Measurements from ENCODE around the gene UMOD.
A peak's percentile ranks its signal among the peaks of the same experiment; 100 is the strongest.

Gene UMOD

DNA sequence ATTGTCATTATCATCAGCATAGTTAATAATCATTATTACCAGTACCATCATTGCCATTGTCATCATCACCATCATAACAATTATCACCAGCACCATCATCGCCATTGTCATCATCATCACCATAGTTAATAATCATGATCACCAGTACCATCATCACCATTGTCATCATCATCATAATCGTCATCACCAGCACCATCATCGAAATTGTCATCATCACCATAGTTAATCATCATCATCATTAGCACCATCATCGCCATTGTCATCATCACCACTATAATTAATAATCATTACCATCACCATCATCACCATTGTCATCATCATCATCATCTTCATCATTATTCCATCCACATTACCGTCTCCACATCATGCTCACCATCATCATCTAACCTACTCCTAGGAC is 38.5 kb upstream of the UMOD start:
- H3K36me3 ChIP-seq (ENCODE audit: control insufficient read depth, insufficient read depth, low read length), result no peaks in the 10 kb centered on the region
- H2AFZ ChIP-seq, result no peak overlapping the region
- H3K9me3 ChIP-seq (ENCODE audit: control insufficient read depth, low read length), result no peaks in the 10 kb centered on the region
- no peaks in the 10 kb centered on the region for H3K27me3 ChIP-seq (ENCODE audit: control insufficient read depth, insufficient read depth, low read length)
- H3K4me3 ChIP-seq (ENCODE audit: low read depth, low read length), result no peak overlapping the region
- no peak overlapping the region for H3K9ac ChIP-seq
- H3K79me2 ChIP-seq, result no peaks in the 10 kb centered on the region
- TF ChIP-seq, protein P1, sequence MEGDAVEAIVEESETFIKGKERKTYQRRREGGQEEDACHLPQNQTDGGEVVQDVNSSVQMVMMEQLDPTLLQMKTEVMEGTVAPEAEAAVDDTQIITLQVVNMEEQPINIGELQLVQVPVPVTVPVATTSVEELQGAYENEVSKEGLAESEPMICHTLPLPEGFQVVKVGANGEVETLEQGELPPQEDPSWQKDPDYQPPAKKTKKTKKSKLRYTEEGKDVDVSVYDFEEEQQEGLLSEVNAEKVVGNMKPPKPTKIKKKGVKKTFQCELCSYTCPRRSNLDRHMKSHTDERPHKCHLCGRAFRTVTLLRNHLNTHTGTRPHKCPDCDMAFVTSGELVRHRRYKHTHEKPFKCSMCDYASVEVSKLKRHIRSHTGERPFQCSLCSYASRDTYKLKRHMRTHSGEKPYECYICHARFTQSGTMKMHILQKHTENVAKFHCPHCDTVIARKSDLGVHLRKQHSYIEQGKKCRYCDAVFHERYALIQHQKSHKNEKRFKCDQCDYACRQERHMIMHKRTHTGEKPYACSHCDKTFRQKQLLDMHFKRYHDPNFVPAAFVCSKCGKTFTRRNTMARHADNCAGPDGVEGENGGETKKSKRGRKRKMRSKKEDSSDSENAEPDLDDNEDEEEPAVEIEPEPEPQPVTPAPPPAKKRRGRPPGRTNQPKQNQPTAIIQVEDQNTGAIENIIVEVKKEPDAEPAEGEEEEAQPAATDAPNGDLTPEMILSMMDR (IDR thresholded peaks at IDR 0.05), result no peak
- H3K4me2 ChIP-seq (ENCODE audit: low read length), result no peak overlapping the region
- H3K27ac ChIP-seq, result no peak overlapping the region
- H3K4me1 ChIP-seq, result no peaks in the 10 kb centered on the region

DNA sequence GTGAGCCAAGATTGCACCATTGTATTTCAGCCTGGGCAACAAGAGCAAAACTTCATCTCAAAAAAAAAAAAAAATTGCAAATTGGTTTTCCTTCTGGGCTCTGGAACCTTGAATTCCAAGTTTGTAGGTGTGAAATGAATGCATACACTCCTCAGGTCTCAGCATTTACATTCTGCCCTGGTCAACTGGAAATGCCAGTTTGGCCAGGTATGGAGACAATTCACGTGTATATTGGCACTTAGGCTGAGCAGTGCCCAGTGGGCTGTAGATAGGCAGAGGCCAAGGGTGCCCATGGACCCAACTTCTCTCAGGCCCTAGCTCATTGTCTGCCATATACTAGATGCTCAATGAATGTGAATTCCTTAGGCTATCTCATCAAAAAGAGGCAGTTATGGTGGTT is 36.3 kb upstream of the UMOD start:
- Histone ChIP-seq H3K79me2 (no peaks in the 10 kb centered on the region), H3K36me3 (ENCODE audit: control insufficient read depth, insufficient read depth, low read length) (no peaks in the 10 kb centered on the region), H3K9ac (no peak overlapping the region), H2AFZ (no peak overlapping the region), H3K27me3 (ENCODE audit: control insufficient read depth, insufficient read depth, low read length) (no peaks in the 10 kb centered on the region), H3K4me2 (ENCODE audit: low read length) (no peak overlapping the region), H3K4me3 (ENCODE audit: low read depth, low read length) (no peak overlapping the region), H3K4me1 (no peaks in the 10 kb centered on the region), H3K27ac (no peak overlapping the region), H3K9me3 (ENCODE audit: control insufficient read depth, low read length) (no peaks in the 10 kb centered on the region)
- TF ChIP-seq, protein P1 (IDR thresholded peaks at IDR 0.05), result no peak

DNA sequence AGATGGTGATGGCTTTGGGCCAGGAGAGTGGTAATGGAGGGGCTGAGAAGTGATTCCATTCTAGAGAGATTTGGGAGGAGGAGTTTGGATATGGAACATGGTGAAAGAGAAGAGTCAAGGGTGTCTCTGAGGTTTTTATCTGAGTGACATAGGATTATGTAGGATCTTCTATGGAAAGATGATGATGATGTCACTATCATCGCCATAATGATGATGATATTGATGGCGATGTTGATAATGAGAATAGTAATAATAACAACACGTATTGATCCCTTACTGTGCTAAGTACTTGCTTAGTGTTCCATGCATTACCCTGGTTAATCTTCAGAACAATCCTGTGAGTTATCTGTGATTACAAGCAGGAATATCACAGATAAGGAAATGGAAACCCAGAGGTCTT is 35.5 kb upstream of the UMOD start:
- Histone ChIP-seq H2AFZ (no peak overlapping the region), H3K79me2 (no peaks in the 10 kb centered on the region), H3K27ac (no peak overlapping the region), H3K36me3 (ENCODE audit: control insufficient read depth, insufficient read depth, low read length) (no peaks in the 10 kb centered on the region), H3K4me2 (ENCODE audit: low read length) (no peak overlapping the region), H3K9ac (no peak overlapping the region), H3K9me3 (ENCODE audit: control insufficient read depth, low read length) (no peaks in the 10 kb centered on the region), H3K4me3 (ENCODE audit: low read depth, low read length) (no peak overlapping the region), H3K4me1 (no peaks in the 10 kb centered on the region), H3K27me3 (ENCODE audit: control insufficient read depth, insufficient read depth, low read length) (no peaks in the 10 kb centered on the region)
- TF ChIP-seq, protein P1 (IDR thresholded peaks at IDR 0.05), result no peak

DNA sequence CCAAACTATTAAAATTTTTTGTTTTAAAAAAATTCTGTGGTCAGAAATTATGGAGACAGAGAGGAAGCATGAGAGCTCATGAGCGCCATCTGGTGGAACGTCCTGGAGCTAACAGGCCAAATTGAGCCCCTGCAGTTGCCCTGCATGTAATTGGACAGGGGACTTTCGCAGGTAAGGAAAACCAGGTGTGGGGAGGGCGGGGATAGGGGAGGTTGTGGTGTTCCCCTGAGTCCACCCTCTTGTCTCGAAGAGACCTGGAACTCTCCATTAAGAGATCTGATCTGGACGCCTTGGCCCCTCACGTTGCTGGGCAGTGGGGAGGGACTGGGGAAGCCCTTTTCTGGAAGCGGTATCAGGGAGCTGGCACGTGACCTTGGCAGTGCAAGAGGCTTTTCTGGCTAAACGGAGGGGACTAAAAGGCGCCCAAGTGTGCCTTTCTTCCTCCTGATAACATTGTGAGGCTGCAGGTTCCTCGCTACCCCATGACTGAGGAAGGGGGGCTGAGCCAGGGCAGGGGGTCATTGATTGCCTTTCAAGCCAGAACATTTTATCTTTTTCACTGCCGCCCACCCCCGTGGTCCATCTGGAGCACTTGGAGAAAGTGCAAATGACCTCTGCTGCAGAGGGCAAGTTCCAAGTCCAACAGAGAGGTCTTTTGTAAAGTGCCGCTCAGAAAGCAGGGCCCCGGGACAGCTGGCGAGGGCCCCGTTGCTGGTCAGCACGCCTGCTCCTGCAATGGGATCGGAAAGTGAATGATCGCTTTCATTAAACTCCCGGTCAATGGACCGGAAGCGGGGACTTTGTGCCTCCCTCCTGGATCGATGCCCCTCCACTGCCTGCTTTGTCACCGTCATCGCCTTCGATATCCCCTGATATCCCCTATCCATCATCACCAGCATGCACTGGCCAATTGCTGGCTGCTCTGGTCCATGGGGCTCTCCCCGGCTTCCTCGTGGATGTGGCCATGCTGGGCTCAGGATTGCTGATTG is 33.6 kb upstream of the UMOD start:
- TF ChIP-seq, protein P1 (IDR thresholded peaks at IDR 0.05), result peak; percentile 75
- H3K4me3 ChIP-seq (ENCODE audit: low read depth, low read length), result no peak overlapping the region
- H3K36me3 ChIP-seq (ENCODE audit: control insufficient read depth, insufficient read depth, low read length), result no peaks in the 10 kb centered on the region
- no peak overlapping the region for H2AFZ ChIP-seq
- H3K9me3 ChIP-seq (ENCODE audit: control insufficient read depth, low read length), result no peaks in the 10 kb centered on the region
- no peak overlapping the region for H3K27ac ChIP-seq
- no peaks in the 10 kb centered on the region for H3K27me3 ChIP-seq (ENCODE audit: control insufficient read depth, insufficient read depth, low read length)
- H3K79me2 ChIP-seq, result no peaks in the 10 kb centered on the region
- no peak overlapping the region for H3K4me2 ChIP-seq (ENCODE audit: low read length)
- no peak overlapping the region for H3K9ac ChIP-seq
- H3K4me1 ChIP-seq, result no peaks in the 10 kb centered on the region
